Right lobe of liver (tissue), 4 donors: ENCODE measurements around the gene LRRC31.

Experiments
- CTCF ChIP-seq, 4 donors: fragments of 200-600 bp in 3 of 4; fragments of 450-650 bp in 1 of 4; IDR thresholded peaks; one replicate each; pipeline versions ENCODE4 v1.5.1 to v1.8.0; 2016 to 2022; ENCODE audit warnings: antibody characterized with exemption in 4 of 4, mild to moderate bottlenecking in 2 of 4
- POLR2A ChIP-seq: fragments of 450-650 bp; IDR thresholded peaks from one replicate; pipeline ENCODE4 v1.6.1; 2017; ENCODE audit warnings: antibody characterized with exemption, mild to moderate bottlenecking
- donor health status: DM: no; HTN: no; CAD: no.
- donor health status: DM: no; HTN: no; CAD: no.
- donor health status: DM: no; HTN: yes; CAD: no.

DNA sequence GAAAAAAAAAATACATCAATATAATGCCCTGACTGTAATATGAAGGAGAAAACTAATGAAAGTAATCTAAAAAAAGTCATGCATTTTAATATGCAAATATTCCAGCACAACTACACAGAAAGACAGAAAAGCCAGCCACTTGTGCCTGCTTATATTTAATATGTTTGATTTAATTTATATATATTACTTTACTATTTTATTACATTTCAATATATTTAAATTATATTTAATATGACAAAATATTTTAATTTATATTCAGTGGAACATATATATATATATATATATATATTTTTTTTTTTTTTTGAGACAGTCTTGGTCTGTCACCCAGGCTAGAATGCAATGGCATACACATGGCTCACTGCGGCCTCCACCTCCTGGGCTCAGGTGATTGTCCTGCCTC is 27.5 kb upstream of the LRRC31 start:
- TF ChIP-seq POLR2A (no peak), CTCF (IDR thresholded peaks at IDR 0.05) (no peak)
